Neural progenitor cell (in vitro differentiated cells): ENCODE measurements around the gene CTAG2.
"Not testable (repeated sequence)": the region's sequence is repeated elsewhere in the genome, so short reads cannot be mapped to it uniquely, and the experiment has no call there.

Experiments
- EZH2 ChIP-seq: fragments of 200-600 bp; sonication (generic); IDR thresholded peaks from 2 replicates; pipeline ENCODE4 v1.6.1; 2017; ENCODE audit warnings: antibody characterized with exemption, mild to moderate bottlenecking, moderate library complexity
- EZH2phosphoT487 ChIP-seq: fragments of 200-600 bp; sonication (generic); IDR thresholded peaks from 2 replicates; pipeline ENCODE4 v1.6.1; 2017; ENCODE audit warnings: antibody characterized with exemption
- TF ChIP-seq, protein P1 (sequence below): fragments of 200-600 bp; sonication (generic); IDR thresholded peaks from 2 replicates; pipeline ENCODE4 v1.5.1; 2017; ENCODE audit warnings: antibody characterized with exemption, mild to moderate bottlenecking

DNA sequence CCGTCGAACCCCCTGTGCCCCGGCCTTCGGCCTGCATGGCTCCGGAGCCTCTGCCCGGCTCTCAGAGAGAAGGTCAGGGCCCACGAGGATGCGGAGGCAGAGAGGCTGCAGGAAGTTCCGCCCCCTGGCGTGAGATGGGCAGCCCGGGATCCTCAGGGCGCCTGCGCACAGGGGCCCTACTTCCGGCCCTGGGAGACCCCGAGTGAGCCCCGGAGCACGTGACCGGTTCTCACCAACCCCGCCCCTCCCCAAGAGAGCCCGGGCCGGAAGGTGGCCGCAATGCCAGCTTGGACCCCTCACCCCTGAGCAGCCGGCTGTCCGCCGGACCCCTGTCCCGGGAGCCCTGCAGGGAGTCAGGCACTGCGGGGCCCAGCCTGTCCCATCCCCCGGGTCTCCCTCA, 34.2 kb downstream of the CTAG2 start, which contains the start of gene CTAG1B:
- TF ChIP-seq EZH2, EZH2phosphoT487: not testable (repeated sequence)
- TF ChIP-seq, protein P1, sequence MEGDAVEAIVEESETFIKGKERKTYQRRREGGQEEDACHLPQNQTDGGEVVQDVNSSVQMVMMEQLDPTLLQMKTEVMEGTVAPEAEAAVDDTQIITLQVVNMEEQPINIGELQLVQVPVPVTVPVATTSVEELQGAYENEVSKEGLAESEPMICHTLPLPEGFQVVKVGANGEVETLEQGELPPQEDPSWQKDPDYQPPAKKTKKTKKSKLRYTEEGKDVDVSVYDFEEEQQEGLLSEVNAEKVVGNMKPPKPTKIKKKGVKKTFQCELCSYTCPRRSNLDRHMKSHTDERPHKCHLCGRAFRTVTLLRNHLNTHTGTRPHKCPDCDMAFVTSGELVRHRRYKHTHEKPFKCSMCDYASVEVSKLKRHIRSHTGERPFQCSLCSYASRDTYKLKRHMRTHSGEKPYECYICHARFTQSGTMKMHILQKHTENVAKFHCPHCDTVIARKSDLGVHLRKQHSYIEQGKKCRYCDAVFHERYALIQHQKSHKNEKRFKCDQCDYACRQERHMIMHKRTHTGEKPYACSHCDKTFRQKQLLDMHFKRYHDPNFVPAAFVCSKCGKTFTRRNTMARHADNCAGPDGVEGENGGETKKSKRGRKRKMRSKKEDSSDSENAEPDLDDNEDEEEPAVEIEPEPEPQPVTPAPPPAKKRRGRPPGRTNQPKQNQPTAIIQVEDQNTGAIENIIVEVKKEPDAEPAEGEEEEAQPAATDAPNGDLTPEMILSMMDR: not testable (repeated sequence)
